ELR (cell line): ENCODE data around the gene SERPINI1.
"Not testable (repeated sequence)": the region's sequence is repeated elsewhere in the genome, so short reads cannot be mapped to it uniquely, and the experiment has no call there.

Source experiments
- DNase-seq: peaks from one replicate; pipeline ENCODE4 v3.0.0-alpha.2; 2015; ENCODE audit warnings: low read depth

The SERPINI1 gene

DNA sequence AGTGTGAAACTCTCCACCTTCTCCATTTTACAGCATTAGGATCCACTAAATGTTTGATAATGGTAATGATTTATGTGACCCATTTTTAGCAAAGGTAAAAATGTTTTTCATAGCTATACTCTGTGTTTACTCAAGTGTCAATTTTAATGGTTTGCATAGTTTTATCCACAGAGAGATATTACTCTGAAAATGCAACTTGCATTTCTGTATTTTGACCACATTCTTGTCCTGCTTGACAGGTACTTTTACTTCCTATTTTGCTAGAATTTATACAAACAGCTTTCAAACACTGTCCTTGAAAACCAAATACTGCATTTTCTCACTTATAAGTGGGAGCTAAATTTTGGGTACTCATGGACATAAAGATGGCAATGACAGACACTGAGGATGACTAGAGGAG is 62.9 kb downstream of the SERPINI1 start:
- no peak for DNase-seq

DNA sequence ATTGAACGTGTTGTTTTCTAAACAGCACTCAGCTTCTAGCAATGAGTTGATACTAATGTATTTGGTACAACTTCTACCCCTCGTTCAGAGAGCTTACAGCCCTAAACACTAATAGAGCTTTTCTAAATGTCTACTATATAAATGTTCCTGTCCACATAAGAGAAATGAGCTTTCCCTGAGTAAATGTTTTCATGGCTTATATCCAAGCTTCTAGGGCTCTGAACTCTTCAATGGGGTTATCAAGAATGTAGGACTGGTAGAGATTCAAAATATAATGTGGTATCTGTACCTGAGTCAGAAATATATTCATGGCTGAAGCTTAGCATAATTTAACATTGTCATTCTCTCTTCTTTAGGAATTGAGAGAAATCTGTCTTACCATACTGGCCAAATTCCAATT is 73.4 kb downstream of the SERPINI1 start:
- DNase-seq: no peak

DNA sequence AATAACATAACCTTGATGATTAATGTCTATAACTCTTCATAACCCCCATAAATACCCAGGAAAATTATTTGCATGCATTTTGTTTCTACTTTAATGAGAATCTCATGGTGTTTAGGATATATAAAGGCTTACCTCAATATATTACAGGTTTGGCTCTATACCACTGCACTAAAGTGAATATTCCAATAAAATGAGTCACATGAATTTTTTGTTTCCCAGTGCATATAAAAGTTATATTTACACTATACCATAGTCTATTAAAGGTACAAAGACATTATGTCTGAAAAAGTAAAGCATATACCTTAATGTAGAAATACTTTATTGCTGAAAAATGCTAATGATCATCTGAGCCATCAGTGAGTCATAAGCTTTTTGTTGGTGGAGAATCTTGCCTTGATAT is 74.7 kb downstream of the SERPINI1 start:
- DNase-seq: no peak

DNA sequence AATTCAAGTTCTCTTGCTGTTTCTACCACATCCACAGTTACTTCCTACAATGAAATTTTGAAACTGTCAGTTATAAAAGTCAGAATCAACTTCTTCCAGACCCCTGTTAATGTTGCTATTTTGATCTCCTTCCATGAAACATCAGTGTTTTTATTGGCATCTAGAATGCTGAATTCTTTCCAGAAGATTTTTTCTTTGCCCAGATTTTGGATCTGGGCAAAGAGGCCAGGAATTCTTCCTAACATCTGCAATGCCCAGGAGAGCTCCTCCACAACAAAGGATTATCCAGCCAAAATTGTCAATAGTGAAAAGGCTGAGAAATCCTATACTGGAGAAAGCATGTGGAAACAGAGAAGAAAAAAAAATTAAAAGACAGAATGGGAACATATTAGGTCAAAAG is 75.5 kb downstream of the SERPINI1 start:
- no peak for DNase-seq

DNA sequence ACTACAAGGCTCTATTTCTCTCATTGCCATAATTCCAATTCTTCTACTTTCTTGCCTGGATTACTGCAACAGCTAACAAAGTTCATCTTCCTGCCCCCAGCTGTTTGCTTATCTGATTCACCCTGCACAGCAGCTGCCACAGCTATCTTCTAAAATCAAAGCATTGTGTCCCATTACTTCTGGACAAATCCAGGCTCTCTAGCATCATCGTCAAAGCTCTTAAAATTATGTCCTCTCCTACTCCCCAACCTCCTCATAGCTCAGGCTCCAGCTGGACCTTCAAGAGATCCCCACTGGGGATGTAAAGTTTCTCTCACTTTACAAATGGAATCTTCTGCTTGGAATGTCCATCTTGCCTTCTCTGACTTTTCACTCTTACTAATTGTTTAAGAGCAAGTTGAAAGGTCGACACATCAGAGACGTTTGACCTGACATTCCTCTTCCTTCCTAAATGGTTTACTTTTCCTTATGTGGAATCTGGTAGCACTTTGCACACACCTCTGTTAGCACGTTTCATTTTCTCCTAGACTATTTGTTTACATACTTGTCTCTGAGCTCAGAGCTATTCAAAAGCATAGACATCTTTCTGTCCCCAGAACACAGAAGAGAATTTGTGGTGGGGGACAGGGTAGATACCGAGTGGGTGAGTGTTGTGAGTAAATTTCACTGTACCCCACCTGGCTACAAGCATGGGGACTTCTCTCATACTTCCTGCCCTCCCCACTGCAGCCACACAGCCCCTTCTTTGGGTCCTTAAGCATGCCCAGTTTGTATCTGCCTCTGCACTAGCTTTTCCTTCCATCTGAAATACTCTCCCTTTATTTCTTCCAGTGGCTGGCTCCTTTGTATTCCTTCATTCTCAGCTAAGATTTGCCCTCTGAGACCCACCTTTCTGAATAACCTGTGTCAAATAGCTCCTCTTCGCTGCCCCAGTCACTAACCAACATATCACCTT is 77.9 kb downstream of the SERPINI1 start:
- no peak for DNase-seq

DNA sequence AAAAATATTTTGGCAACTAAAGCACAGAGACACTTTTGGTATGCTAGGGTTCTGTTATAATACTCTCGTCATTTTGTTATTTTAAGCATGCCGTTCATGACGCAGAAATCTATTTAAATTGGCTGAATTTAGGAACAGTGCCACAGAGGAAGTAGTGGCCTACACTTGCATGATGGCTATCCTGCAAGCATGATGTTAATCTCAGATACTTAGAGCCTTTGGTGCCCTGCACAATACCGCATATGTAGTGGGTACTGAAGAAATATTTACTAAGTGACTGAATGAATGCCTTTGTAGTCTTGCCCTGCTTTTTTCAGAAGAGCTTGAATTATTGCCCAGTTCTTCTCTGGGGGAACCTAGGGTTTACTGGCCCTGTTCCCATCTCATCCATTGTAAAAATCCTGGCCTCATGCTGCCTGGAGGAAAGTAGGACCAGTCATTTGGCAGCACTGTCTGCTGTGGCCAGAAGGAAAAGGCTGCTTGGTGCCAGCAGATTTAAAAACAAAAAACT is 79.0 kb downstream of the SERPINI1 start:
- no peak for DNase-seq

DNA sequence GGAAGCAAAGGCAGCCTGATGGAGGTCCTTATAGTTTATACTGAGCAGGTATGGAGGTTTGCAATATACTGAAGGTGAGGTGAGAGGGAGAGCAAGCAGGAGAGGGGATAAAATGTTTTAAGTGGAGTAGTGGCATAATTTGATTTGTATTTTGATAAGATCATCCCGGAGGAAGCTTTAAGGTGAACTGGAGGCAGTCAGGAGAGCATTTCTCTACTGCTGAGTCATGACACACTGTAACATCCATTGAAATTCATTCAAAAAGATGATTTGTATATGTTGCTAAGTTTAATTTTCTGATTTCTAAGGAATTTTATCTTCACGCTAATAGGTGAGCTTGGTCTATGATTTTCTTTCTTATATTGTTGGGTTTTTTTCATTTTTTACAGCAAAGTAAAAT is 81.4 kb downstream of the SERPINI1 start:
- no peak for DNase-seq

DNA sequence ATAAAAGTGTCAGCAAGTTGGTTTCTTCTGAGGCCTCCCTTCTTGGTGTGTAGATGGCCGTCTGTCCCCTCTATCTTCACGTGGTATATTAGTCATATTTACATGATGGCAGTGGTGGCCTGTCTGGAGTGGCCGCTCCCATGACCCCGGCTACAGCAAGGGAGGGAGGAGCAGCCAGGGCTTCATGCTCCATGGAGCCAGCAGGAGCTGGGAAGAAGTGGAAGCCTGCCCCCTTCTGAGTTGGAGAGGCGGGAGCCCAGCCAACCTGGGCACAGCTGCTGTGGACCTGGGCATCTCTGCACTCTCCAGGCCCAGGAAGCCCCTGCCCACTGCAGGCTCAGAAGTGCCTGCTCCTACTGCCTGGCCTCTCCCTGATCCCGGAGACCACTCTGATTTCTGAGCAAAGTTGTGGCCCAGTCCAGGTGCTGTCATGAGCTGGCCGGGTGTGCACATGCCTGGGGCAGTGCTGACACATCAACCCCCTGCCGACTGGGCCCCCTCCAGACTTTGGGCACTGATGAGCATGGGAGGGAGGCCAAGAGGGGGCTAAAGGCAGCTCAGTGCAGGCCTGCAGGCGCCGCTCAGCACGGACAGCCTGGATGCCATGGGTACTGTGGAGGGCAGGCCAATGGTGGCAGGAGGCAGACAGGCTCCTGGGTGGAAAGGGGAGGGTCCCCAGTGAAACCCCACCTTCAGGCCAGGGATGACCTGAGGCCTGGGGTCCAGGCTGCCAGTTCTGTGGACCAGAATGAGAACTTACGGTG is 84.8 kb downstream of the SERPINI1 start:
- no peak for DNase-seq

DNA sequence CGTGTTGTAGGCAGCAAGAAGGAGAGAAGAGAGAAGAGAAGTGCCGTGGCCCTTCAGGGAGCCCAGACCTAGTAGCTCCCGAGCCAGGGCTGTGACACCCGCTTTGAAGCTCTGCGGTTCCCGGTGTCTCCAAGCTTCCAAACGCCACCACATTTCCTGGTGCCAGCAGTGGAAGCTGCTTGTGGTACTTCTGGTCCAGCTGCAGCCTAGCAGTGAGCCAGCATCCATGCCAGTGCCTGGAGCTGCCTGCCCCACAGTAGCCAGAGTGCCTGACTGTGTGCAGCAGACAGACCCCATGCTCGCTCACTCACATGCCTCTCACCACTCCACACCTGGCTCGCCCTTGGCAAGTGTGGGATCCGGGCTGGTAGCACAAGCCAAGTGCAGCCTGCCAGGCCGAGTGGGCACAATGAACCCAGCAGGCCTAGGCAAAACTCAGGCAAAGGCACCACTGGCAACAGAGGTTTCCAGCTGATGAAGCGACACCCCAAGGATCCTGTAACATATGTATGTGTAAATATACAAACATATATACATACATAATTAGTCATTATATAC is 85.8 kb downstream of the SERPINI1 start:
- no peak for DNase-seq

DNA sequence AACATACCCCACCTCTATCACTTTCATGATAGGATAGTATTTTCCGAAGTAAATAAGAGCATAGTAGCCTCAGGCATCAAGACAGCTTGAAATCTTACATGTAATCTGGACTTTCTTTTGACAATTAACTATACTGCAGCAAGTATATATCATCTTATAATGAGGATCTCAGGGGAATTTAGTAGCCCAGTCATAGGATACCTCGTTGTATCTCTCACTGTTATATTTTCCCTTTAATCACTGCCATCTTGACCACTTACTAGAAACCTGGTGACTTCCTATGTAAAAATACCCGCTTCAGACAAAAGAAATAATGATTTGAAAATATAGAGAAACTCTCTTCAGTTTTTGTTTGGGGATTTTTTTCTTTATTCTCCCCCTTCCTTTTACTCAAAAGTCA is 88.2 kb downstream of the SERPINI1 start:
- no peak for DNase-seq

DNA sequence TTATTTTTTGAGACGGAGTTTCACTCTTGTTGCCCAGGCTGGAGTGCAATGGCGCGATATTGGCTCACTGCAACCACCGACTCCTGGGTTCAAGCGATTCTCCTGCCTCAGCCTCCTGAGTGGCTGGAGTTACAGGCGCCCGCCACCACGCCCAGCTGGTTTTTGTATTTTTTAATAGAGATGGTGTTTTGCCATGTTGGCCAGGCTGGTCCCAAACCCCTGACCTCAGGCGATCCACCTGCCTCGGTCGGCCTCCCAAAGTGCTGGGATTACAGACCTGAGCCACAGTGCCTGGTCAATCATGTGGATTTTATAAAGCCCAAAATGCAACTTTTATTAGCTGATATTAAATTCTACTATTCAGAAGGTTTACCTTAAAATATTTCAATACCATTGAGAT is 92.1 kb downstream of the SERPINI1 start:
- DNase-seq: not testable (repeated sequence)

DNA sequence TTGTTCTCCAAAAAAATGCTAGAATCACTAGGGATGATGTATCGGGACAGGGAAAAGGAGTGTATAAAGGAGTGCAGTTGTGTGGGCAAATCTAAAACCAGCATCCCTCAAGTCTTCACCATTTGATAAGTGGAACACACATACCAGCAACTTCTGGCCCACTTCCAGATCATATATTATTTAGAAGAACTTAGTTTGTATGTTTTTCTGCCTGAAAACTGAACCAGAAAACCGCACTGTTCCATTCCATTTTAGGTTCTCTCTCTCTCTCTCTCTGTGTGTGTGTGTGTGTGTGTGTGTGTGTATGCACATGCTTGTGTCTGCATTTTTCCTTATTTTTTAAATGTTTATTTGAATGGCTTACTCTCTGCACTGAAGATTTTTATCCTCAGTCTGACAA is 93.5 kb downstream of the SERPINI1 start:
- DNase-seq: no peak

DNA sequence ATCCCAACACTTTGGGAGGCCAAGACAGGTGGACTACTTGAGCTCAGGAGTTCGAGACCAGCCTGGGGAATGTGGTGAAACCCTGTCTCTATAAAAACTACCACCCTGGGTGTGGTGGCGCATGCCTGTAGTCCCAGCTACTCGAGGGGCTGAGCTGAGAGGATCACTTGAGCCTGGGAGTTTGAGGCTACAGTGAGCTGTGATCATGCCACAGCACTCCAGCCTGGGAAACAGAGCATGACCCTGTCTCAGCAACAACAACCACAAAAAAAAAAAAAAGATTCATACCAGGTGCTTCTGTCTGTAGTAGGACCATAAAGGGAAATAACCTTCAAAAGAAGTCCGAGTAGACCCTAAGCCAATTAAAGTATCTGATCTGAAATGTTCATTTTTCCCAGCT is 94.5 kb downstream of the SERPINI1 start:
- DNase-seq: no peak

DNA sequence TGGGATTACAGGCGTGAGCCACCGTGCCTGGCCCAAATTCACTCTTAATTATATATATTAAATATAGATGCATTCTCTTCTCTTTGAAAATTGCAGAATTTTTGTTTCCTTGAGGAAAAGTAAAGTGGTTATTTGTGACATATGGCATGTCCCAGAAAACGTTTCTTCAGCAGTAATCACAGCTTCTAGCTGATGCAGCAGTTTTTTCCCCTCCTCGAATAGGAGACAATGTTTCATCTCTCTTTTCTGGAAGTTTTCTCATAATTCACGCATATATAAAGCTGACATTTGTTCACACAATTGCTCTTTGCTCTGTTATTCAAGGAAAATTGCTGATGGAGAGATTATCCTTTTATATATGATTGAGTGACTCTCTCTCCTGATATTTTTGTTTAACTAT is 99.8 kb downstream of the SERPINI1 start:
- DNase-seq: no peak

DNA sequence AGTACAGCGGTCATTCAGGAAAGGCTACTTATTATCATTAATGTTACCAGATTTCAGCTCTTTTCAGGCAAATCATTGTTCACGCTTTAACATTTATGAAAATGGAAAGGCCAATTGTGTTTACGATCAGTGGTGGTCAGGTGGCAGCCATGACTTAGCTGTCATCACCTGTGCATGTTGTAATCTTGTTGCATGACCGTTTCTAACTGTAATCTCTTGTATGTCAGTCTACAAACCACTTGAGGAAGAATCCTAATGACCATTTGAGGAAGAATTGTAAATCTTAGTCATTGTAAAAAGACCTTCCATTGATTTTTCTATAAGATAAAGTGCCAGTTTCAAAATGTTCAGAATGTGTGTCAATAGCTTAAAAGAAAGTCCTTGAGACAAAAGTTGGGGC is 100.4 kb downstream of the SERPINI1 start:
- DNase-seq: no peak

DNA sequence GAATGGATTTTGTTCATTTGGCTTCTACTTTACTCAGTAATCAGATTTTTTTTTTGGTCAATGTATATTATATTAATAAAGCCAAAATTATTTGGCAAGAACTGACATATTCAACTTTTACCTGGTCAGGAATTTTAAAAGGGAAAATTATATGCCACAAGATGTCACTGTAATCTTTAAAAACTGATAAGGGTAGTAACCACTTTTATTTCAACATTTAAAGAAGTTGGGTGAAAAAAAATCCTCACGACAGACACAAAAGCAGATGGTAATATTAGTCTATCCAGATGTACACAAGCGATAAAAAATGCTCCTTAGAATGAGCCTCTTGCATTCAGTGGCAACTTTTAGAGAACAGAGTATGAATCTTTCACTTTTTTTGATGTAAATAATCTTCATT is 101.9 kb downstream of the SERPINI1 start:
- peak; percentile 18 for DNase-seq

DNA sequence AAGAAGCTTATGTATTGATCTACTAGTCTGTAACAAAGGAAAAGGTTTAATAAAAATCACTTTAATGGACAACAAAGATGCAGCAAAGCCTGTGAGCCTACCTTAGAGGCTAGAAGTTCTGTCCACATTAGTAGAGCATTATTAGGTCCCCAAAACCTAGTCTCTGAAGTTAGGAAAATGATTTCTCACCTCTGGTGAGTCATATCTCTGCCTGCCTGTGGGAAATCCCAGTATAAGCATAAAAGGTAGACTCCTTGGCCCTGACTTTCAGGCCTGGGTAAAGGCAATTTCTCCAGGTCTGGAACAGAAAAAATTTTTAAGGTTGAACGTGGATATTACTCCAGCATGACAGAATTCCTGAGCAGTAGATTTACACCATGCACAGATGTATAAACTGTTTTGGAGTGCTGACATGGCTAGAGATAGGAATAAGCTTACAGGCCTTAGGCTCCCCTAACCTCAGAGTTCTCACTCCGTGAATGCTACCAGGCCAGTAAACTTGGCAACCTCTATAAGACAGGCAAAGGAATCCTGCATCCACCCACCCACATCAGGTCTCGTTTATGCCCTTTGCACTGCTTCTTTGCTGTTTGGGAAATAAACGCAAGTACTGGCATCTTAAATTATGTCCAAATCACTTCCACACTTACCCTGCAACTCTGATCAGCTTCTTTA is 104.1 kb downstream of the SERPINI1 start:
- no peak for DNase-seq

DNA sequence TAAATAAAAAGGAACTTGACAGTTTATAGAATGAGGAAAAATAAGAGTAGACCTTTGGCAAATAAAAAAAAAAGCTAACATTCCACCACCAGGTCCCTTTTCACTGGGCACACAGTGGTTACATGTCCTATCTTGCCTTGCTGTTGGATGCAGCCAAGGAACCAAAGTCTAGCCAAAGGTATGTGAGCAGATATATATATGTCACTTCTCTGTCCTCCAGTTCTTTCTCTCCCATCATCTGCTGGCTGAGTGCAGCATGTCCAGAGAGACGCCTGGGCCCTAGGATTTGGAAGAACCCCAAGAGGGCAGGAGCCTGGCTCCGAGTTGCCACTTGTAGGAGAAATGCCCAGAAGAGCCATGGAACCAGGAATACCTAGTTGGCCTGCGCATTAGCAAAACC is 104.7 kb downstream of the SERPINI1 start:
- no peak for DNase-seq

DNA sequence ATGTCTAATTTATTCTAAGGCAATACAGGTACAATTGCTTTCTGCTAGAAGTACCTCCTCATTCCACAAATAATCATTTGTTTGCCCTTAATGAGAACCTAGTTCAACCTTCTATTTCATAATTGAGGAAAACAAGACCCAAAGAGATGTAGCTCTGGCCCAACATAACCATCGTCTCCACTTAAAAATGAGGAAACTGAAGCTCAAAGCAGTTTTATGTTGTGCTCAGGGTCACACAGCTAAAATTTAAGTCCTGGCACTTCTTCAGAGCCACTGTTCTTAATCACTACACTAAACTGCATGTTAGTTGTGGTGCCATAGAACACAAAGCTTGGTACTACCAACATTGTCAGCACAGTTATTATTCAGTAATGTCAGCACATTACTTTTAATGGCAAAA is 108.0 kb downstream of the SERPINI1 start:
- DNase-seq: no peak

DNA sequence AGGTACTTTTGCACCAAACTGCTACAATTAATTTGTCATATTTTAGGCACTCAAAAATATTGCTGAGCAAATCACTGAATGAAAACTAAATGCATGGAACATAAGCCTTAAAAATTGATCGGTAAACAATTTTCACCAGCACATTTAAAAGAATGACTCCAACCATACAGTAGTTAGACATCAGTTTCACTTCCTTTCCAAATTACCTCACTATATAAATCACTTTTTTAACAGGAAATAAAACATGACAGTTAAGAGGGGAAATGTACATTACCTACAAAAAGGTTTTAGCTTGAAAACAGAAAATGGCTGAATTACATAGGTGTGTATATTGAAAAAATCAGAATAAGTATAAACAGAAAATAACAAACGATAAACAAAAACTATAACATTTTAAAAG is 108.4 kb downstream of the SERPINI1 start:
- no peak for DNase-seq

DNA sequence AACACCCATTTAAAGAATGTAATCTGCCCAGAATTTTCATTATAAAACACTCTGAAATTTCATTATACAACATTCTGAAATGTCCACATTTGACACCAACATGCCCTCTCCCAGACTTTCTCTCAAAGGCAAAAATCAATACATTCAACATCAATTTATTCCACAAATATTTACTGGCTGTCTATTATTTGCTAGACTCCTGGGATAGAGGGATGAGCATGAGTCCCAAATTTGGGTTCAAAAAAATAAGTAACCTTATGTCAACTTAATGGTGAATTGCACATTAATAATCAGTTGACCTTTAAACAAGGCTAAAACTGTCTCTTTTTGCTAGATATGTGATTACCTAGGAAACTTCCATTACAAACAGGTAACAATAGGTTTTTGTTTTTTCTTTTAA is 109.0 kb downstream of the SERPINI1 start:
- no peak for DNase-seq

DNA sequence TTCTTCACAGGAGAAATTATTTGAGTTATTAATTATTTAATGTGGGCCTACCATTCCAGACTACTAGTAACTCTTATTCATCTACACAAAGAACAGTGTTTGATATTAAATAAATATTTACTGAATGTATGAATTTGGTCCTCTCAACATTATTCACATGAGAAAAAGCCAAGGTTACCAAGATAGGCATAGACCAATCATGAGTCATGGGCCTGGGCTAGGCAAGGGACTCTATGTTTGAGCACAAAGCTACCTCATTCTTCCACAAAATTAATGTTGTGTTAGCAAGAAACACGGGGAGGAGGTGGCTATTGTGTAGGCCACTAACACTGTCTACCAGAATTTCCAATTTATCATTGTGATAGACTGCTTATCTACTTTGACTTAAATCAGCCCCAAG is 115.7 kb downstream of the SERPINI1 start:
- DNase-seq: peak; percentile 32
